ENCODE data around the gene CBFA2T3. TPM values are rescaled to one million over a fixed set of nuclear protein-coding genes. Genes with fewer than 3 reads are reported as not detected.

Gene CBFA2T3
- total RNA-seq, 8 experiments from 2014 or later, result 0.41 to 3.4 (median 1.2) TPM

GRCh38 chr16:89000207-89000959, 23.4 kb upstream of the CBFA2T3 start:
- peaks cover 13 to 20% of the 10 kb centered on the region in 2 donors for H3K4me1 ChIP-seq (replicated peaks in 1 of 2)
- H3K4me3 ChIP-seq, result no peak overlapping the region
- ATAC-seq (replicated peaks in 6 of 8), result peak in 1 of 8 experiments; percentile 9
- in situ Hi-C loops (cut with MboI; ENCODE audit: low pct_unique_long_range_greater_than_20kb in 2 of 9, low sequenced_read_pairs in 9 of 9, unreplicated experiment in 9 of 9), result no loop called here
- 48 to 100% (median 78%) methylated on average over 1 to 7 of the region's 36 CpGs; no CpG with 5 or more reads in 1 of the 10 experiments for WGBS, 10 experiments
- no peak overlapping the region for H3K27ac ChIP-seq

DNA sequence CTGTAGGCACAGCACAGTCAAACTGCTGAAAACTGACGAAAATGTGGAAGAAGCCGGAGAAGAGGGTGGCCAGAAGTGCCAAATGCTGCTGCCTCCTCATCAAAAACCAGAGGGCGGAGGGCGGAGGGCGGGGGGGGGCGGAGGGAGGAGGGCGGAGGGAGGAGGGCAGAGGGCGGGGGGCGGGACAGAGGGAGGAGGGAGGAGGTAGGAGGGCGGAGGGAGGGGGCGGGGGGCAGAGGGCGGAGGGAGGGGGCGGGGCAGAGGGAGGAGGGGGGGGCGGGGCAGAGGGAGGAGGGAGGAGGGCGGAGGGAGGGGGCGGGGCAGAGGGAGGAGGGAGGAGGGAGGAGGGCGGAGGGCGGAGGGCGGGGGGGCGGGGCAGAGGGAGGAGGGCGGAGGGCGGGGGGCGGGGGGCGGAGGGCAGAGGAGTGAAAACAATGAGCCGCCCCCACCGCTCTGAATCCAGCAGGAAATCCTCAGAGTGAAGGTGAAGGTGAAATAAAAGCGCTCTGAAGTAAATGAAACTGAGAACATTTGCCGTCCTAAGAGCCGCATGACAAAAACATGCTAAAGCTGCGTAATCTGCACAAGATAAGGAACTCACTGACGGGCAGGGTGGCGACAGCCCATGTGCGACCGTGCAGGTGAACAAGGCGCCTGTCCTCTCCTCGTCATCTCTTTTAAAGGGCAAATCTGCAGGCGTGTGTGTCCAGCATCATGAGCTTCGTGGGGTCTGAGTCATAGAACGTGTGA, 22.6 kb upstream of the CBFA2T3 start:
- Histone ChIP-seq H3K4me3 (no peak overlapping the region), H3K27ac (no peak overlapping the region), H3K4me1 (replicated peaks in 1 of 2) (peaks cover 15 to 19% of the 10 kb centered on the region in 2 donors)
- in situ Hi-C loops (cut with MboI; ENCODE audit: low pct_unique_long_range_greater_than_20kb in 2 of 9, low sequenced_read_pairs in 9 of 9, unreplicated experiment in 9 of 9), result no loop called here
- ATAC-seq (replicated peaks in 6 of 8), result peak in 3 of 8 experiments; percentile 15 to 42 (median 36)
- WGBS, 10 experiments, result 0 to 80% (median 50%) methylated on average over 1 to 7 of the region's 39 CpGs; no CpG with 5 or more reads in 4 of the 10 experiments

GRCh38 chr16:88995746-88996535, 18.9 kb upstream of the CBFA2T3 start:
- ATAC-seq (replicated peaks in 6 of 8), result no peak
- H3K4me3 ChIP-seq, result no peak overlapping the region
- in situ Hi-C loops (cut with MboI; ENCODE audit: low pct_unique_long_range_greater_than_20kb in 2 of 9, low sequenced_read_pairs in 9 of 9, unreplicated experiment in 9 of 9), result no loop called here
- H3K27ac ChIP-seq, result no peak overlapping the region
- 40 to 87% (median 64%) methylated on average over 1 to 8 of the region's 28 CpGs; no CpG with 5 or more reads in 6 of the 10 experiments for WGBS, 10 experiments
- peaks cover 7 to 12% of the 10 kb centered on the region in 2 donors for H3K4me1 ChIP-seq (replicated peaks in 1 of 2)

DNA sequence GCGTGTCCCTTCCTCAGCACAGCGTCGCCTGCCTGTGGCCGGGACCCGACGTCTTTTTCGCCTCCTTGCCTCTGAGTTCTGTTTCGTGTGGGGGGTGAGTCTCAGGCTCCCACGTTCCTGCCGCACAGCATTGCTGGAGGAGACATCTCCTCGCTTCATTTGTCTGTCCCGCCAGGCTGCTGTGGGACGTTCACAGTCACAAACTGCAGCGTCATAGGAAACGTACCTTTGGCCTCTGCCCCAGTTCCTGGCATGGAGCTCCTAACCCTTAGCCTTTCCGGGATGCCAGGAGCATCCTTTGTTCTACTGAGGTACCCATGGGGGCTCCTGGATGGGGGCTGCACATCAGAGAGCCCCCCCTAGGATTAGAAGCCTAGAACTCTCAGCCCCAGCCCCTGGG, 18.2 kb upstream of the CBFA2T3 start:
- Histone ChIP-seq H3K4me1 (replicated peaks in 1 of 2) (peaks cover 7 to 12% of the 10 kb centered on the region in 2 donors), H3K4me3 (no peak overlapping the region), H3K27ac (no peak overlapping the region)
- ATAC-seq (replicated peaks in 6 of 8), result no peak
- in situ Hi-C loops (cut with MboI; ENCODE audit: low pct_unique_long_range_greater_than_20kb in 2 of 9, low sequenced_read_pairs in 9 of 9, unreplicated experiment in 9 of 9), result no loop called here
- WGBS, 10 experiments, result 10 to 84% (median 51%) methylated on average over 1 to 11 of the region's 16 CpGs; no CpG with 5 or more reads in 2 of the 10 experiments

DNA sequence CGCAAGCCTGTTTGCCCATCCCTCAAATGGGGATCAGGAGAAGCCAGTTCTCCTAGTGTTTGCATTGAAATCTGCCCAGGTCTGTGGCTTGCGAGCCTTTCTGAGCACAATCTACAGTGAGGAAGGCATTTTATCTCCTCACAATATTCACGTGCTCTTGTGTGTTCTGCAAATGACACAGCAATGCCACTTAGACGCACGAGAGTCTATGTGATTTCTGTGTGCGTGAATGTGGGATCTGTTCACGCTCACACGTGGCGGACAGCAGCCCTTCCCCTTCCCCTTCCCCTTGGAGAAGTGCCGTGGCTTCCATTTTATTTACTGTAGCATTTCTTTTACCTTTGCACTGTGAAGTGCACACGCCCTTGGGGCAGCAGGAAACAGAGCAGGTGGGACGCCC, 17.7 kb upstream of the CBFA2T3 start:
- ATAC-seq (replicated peaks in 6 of 8), result no peak
- in situ Hi-C loops (cut with MboI; ENCODE audit: low pct_unique_long_range_greater_than_20kb in 2 of 9, low sequenced_read_pairs in 9 of 9, unreplicated experiment in 9 of 9), result no loop called here
- peaks cover 7 to 12% of the 10 kb centered on the region in 2 donors for H3K4me1 ChIP-seq (replicated peaks in 1 of 2)
- H3K4me3 ChIP-seq, result no peak overlapping the region
- no peak overlapping the region for H3K27ac ChIP-seq
- WGBS, 10 experiments, result 0 to 100% (median 70%) methylated on average over 1 to 8 of the region's 12 CpGs; no CpG with 5 or more reads in 3 of the 10 experiments

DNA sequence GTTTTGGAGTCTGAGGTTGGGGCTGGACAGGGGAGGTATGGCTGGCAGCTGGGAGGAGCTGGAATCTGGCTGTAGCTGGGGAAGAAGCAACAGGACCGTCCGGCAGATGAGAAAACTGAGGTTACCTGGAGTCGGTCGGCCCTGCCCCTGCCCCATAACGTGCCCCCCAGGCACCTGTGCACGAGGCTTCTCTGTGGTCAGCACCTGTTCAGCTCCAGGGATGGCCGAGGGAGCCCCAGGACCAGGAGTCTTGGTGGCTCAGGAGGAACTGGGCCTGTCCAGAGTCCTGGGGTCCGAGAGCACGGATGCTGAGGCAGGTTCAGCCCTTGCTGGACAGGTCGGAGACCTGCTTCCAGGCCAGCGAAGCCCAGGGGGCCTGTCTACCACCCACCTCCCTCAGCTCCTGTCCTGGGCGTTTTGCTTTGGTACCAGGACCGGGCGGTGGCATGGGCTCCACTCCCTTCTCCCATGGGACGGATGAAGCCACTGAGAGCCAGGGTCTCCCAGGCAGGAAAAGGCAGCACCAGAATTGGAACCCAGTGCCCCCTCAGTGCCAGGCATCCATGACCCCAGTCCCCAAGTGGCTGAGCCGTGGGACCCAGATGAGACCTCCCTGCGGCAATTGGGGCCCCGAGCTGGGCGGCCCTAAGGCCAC, 17.1 kb upstream of the CBFA2T3 start:
- no peak for ATAC-seq (replicated peaks in 6 of 8)
- H3K4me3 ChIP-seq, result no peak overlapping the region
- 51 to 100% (median 88%) methylated on average over 1 to 5 of the region's 19 CpGs; no CpG with 5 or more reads in 5 of the 10 experiments for WGBS, 10 experiments
- H3K4me1 ChIP-seq (replicated peaks in 1 of 2), result peaks cover 7 to 17% of the 10 kb centered on the region in 2 donors
- in situ Hi-C loops (cut with MboI; ENCODE audit: low pct_unique_long_range_greater_than_20kb in 2 of 9, low sequenced_read_pairs in 9 of 9, unreplicated experiment in 9 of 9), result no loop called here
- H3K27ac ChIP-seq, result no peak overlapping the region

GRCh38 chr16:88993166-88993761, 16.3 kb upstream of the CBFA2T3 start:
- in situ Hi-C loops (cut with MboI; ENCODE audit: low pct_unique_long_range_greater_than_20kb in 2 of 9, low sequenced_read_pairs in 9 of 9, unreplicated experiment in 9 of 9), result no loop called here
- Histone ChIP-seq H3K4me1 (replicated peaks in 1 of 2) (peaks cover 7 to 18% of the 10 kb centered on the region in 2 donors), H3K27ac (peak overlapping the region in 1 of 2 donors; percentile 20), H3K4me3 (no peak overlapping the region)
- WGBS, 10 experiments, result 23% methylated on average over 4 of the region's 6 CpGs; no CpG with 5 or more reads in 9 of the 10 experiments
- ATAC-seq (replicated peaks in 6 of 8), result peak in 7 of 8 experiments; percentile 51 to 91 (median 84)

- in situ Hi-C loops (cut with MboI; ENCODE audit: low pct_unique_long_range_greater_than_20kb in 2 of 9, low sequenced_read_pairs in 9 of 9, unreplicated experiment in 9 of 9), result no loop called here
- WGBS, 10 experiments, result 92% methylated on average over 7 of the region's 36 CpGs; no CpG with 5 or more reads in 9 of the 10 experiments
- ATAC-seq (replicated peaks in 6 of 8), result no peak
These were observed 15.6 kb upstream of the CBFA2T3 start for GRCh38 chr16:88992351-88993165.

GRCh38 chr16:88991813-88992350, 14.9 kb upstream of the CBFA2T3 start:
- in situ Hi-C loops (cut with MboI; ENCODE audit: low pct_unique_long_range_greater_than_20kb in 2 of 9, low sequenced_read_pairs in 9 of 9, unreplicated experiment in 9 of 9), result no loop called here
- WGBS, 10 experiments, result 4 to 83% (median 39%) methylated on average over 4 to 6 of the region's 19 CpGs; no CpG with 5 or more reads in 6 of the 10 experiments
- no peak overlapping the region for H3K4me3 ChIP-seq
- peak in 1 of 8 experiments; percentile 54 for ATAC-seq (replicated peaks in 6 of 8)
- H3K4me1 ChIP-seq (replicated peaks in 1 of 2), result peaks cover 7 to 18% of the 10 kb centered on the region in 2 donors
- H3K27ac ChIP-seq, result no peak overlapping the region

More at GRCh38 chr16:88992351-88993165, 15.6 kb upstream of the CBFA2T3 start:
- H3K27ac ChIP-seq, result peak overlapping the region in 1 of 2 donors; percentile 20
- no peak overlapping the region for H3K4me3 ChIP-seq
- H3K4me1 ChIP-seq (replicated peaks in 1 of 2), result peaks cover 7 to 18% of the 10 kb centered on the region in 2 donors

DNA sequence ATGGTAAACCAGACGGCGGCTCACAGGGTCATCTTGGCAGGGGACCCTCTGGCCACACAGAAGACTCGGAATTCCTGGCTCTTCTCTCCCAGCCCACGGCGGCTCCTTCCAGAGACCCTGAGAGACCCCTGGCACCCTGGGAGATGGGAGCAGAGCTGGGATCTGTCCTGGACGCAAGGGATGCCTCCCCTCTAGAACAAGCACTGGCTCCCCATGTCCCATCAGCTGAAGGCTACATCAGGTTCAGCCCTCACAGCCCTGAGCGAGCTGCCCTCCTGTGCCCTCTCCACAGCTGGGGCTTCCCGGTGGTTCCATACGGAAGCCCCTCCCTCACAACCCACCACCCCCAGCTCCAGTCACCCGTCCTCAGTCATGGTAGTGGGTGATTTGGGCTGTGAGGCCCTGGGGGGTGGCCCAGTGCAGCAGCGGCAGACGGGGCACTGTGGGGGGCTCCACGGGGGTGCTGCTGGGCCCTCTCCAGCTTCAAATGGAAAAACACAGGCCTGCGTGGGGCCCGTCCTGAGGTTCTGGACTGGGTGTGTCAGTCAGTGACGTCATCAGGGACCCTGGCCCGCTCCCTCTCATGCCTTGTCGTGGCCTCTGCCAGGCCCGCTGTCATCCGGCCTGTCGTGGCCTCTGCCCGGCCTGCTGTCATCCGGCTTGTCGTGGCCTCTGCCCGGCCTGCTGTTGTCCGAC, 13.0 kb upstream of the CBFA2T3 start:
- Histone ChIP-seq H3K27ac (no peak overlapping the region), H3K4me3 (no peak overlapping the region), H3K4me1 (replicated peaks in 1 of 2) (peaks cover 4 to 25% of the 10 kb centered on the region in 2 donors)
- ATAC-seq (replicated peaks in 6 of 8), result no peak
- 78 to 100% (median 89%) methylated on average over 1 to 7 of the region's 26 CpGs; no CpG with 5 or more reads in 6 of the 10 experiments for WGBS, 10 experiments
- in situ Hi-C loops (cut with MboI; ENCODE audit: low pct_unique_long_range_greater_than_20kb in 2 of 9, low sequenced_read_pairs in 9 of 9, unreplicated experiment in 9 of 9), result no loop called here

Data from motor neuron (in vitro differentiated cells).